IPS-15b (cell line): ENCODE measurements around the gene TNC.

Experiments
- H3K27me3 ChIP-seq: one replicate; pipeline ENCODE4 v1.6.1; 2013; ENCODE audit warnings: low read length; ENCODE audit not compliant: control insufficient read depth, insufficient read depth
- H3K36me3 ChIP-seq: one replicate; pipeline ENCODE4 v1.6.1; 2013; ENCODE audit warnings: low read length; ENCODE audit not compliant: control insufficient read depth, insufficient read depth
- H3K4me1 ChIP-seq: one replicate; pipeline ENCODE4 v1.6.1; 2013; ENCODE audit warnings: mild to moderate bottlenecking, low read length; ENCODE audit not compliant: control insufficient read depth, insufficient read depth
- H3K4me3 ChIP-seq: one replicate; pipeline ENCODE4 v1.5.1; 2013; ENCODE audit warnings: low read depth, low read length
- H3K9ac ChIP-seq: one replicate; pipeline ENCODE4 v1.6.1; 2013; ENCODE audit warnings: low read depth, mild to moderate bottlenecking, low read length
- H3K9me3 ChIP-seq: one replicate; pipeline ENCODE4 v1.6.1; 2013; ENCODE audit warnings: mild to moderate bottlenecking, low read length; ENCODE audit not compliant: control insufficient read depth, insufficient read depth

TNC gene

DNA sequence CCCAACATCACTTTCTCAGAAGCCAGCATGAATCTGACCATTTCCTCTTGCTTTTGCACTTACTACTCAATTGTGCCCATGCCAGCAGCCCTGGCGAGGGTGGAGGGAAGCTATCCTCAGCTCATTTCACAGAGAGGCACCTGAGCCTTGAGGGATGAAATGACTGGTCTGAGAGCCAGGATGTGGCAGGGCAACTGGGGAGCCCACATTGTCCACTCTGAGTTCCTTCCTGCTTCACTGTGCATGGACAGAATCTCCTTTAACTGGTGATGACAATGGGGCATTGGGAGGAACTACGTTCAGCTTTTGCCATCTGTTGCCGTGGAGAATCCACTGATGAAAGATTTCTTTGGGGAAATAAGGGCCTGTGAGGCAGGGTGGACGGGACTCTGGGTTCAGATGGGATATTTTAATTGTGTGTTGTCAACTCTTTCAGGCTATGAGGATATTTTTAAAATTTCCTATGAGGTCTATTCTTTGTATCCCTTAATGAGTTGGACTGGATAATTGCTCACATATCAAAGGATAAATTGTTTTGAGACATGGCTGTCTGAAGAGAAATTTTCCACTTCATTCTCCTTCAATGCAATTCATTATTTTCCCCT, 78.3 kb downstream of the TNC start:
- H3K36me3 ChIP-seq, result no peaks in the 10 kb centered on the region
- H3K9ac ChIP-seq, result no peak overlapping the region
- H3K27me3 ChIP-seq, result no peaks in the 10 kb centered on the region
- no peaks in the 10 kb centered on the region for H3K4me1 ChIP-seq
- H3K4me3 ChIP-seq, result no peak overlapping the region
- no peaks in the 10 kb centered on the region for H3K9me3 ChIP-seq

DNA sequence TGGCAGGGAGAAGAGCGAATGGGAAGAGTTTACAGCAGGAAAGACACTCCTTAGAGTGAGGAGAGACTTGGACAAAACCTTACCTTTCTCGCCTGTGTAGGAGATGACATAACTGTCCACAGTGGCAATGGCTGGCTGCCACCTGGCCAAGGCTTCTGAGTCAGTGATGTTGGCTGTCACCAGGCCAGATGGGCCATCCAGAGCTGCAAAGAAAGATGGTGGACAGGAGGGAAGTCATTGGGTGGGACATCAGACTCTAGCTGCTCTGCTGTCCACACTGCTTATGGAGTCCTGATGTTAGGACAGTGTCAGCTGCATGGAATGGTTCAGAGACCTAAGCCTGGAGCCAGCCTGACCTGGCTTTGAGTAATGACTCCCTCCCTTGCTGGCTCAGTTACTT, 79.8 kb downstream of the TNC start:
- no peaks in the 10 kb centered on the region for H3K27me3 ChIP-seq
- no peak overlapping the region for H3K4me3 ChIP-seq
- no peaks in the 10 kb centered on the region for H3K36me3 ChIP-seq
- no peaks in the 10 kb centered on the region for H3K9me3 ChIP-seq
- H3K9ac ChIP-seq, result no peak overlapping the region
- H3K4me1 ChIP-seq, result no peaks in the 10 kb centered on the region

DNA sequence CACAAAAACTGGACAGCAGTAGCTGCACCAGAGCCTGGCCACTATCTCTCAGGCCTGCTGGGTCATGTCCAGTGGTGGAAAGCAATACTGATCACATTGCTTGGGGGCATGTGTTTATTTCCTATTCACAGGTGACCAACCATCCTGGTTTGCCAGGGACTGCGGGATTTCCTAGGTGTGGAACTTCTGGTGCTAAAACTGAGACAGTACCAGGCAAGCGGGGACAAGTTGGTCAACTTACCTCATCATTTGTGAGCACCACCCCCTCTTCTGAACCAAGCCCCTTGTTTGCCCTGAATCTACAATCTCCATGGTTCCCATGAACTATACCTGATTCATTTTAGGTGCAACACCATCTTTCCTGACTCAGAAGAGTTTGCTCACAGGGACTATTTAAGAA, 81.3 kb downstream of the TNC start:
- H3K9ac ChIP-seq, result no peak overlapping the region
- H3K9me3 ChIP-seq, result no peaks in the 10 kb centered on the region
- no peaks in the 10 kb centered on the region for H3K36me3 ChIP-seq
- H3K4me3 ChIP-seq, result no peak overlapping the region
- H3K4me1 ChIP-seq, result no peaks in the 10 kb centered on the region
- no peaks in the 10 kb centered on the region for H3K27me3 ChIP-seq

DNA sequence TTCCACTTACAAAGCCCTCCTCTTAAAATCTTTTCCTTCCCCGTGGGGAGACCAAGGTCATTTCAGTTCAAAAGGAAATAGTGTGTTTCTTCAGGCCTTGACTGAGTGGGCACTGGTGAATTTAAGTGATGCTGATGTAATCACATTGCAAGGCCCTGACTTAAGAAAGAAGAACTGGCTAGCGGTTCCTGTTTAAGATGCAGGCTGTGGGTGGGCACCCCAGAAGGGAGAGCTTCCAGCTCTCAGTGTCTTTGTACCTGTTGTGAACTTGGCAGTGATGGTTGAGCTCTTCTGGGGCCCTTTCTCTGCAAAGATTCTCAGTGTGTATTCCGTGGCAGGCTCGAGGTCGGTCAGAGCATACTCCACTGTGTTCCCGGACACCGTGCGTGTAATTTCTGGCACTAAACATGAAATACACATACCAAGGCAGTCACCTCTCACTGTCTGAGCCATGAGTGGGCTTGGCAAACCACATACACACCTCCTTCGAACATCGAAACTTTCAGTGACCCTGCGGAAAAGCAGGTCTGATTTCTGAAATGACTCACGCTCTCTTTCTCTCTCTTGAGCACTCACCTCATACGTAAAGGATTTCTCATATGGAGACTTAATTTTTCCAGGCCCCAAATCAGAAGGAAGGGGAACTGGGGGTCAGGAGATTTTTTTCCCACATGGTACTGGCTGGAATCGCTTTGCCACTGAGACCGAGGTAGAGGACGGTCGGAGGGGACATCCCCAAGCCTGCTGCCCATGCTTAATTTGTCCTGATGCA, 81.9 kb downstream of the TNC start:
- no peaks in the 10 kb centered on the region for H3K9me3 ChIP-seq
- no peak overlapping the region for H3K4me3 ChIP-seq
- H3K27me3 ChIP-seq, result no peaks in the 10 kb centered on the region
- no peaks in the 10 kb centered on the region for H3K4me1 ChIP-seq
- H3K9ac ChIP-seq, result no peak overlapping the region
- H3K36me3 ChIP-seq, result no peaks in the 10 kb centered on the region

DNA sequence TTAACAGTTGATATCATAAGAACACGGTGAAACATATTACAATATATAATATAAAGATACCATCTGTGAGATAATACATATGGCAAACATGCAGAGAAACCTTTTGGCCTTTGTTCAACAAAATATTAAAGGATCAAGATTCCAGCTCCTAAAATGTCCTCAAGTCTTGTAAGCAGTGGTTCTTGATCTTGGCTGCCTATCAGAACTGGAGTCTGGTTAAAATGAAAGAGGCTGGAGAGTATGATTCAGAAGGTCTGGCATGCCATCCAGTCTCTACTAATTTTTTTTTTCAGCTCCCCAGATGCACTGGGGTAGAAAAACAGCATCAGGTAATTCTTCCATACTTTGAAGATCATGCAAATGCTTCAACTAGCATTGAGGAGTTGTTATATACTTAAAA, 83.2 kb downstream of the TNC start:
- H3K36me3 ChIP-seq, result no peaks in the 10 kb centered on the region

DNA sequence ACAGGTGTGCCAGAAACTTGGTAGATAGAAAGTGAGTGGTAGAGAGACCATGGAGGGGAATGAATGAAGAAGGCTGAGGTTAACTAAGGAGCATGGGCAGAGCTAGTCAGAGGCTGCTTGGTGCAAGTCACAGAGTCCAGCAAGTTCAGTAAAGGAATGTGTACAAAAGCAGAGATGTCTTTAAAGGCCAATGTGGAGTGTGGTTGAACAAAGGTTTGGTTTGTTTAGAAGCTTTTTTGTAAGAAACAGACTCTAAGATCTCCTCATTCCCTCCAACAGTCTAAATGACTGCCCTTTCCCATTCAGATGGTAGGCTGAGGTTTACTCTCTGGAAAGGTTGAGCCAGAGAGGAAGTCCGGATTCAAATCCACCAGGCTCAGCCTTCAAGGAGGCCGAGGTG, 84.2 kb downstream of the TNC start:
- Histone ChIP-seq H3K36me3 (no peaks in the 10 kb centered on the region), H3K9ac (no peak overlapping the region)

More for the DNA sequence above, 83.2 kb downstream of the TNC start:
- Histone ChIP-seq H3K4me3 (no peak overlapping the region), H3K27me3 (no peaks in the 10 kb centered on the region), H3K9me3 (no peaks in the 10 kb centered on the region), H3K4me1 (no peaks in the 10 kb centered on the region), H3K9ac (no peak overlapping the region)

DNA sequence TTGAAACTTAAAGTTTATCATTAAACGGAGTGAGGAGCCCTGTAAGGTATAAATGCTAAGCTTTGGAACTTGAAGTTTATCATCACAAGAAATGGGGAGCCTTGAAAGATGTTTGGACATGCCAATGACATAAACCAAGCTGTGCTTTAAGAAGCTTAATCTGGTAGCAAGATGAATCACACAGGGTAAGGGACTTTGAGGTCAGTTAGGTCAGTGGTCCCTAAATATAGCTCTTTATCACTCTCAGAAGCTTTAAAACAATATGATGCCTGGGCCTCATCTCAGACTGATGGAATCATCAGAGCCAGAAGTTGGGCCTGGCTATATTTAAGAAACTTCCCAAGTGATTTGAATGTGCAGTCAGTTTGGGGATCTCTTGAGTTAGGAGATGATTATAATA, 85.7 kb downstream of the TNC start:
- H3K9me3 ChIP-seq, result no peaks in the 10 kb centered on the region
- no peak overlapping the region for H3K4me3 ChIP-seq
- H3K4me1 ChIP-seq, result no peaks in the 10 kb centered on the region
- no peak overlapping the region for H3K9ac ChIP-seq
- H3K27me3 ChIP-seq, result no peaks in the 10 kb centered on the region
- no peaks in the 10 kb centered on the region for H3K36me3 ChIP-seq

More for the DNA sequence above, 84.2 kb downstream of the TNC start:
- no peaks in the 10 kb centered on the region for H3K27me3 ChIP-seq
- no peaks in the 10 kb centered on the region for H3K9me3 ChIP-seq
- H3K4me3 ChIP-seq, result no peak overlapping the region
- H3K4me1 ChIP-seq, result no peaks in the 10 kb centered on the region

DNA sequence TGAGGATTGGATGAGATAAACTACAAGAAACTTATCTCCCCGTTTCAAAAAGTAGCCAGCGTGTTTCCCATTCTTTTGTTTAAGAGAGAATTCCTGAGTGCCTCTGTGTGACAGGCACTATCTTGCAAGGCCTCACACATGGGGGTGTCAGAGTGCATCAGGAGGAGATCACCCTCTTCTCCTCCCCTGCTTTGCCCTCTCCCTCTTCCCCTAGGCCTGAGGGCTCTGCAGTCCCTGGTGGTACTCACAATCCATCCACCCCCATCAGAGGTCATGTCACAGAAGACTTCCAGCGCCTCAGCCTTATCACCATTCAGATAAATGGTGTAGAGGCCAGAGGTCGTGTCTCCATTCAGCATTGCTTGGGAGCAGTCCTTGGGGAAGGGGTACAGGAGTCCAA, 88.0 kb downstream of the TNC start:
- Histone ChIP-seq H3K9me3 (no peaks in the 10 kb centered on the region), H3K27me3 (no peaks in the 10 kb centered on the region), H3K36me3 (no peaks in the 10 kb centered on the region), H3K4me3 (no peak overlapping the region), H3K9ac (no peak overlapping the region), H3K4me1 (no peaks in the 10 kb centered on the region)

DNA sequence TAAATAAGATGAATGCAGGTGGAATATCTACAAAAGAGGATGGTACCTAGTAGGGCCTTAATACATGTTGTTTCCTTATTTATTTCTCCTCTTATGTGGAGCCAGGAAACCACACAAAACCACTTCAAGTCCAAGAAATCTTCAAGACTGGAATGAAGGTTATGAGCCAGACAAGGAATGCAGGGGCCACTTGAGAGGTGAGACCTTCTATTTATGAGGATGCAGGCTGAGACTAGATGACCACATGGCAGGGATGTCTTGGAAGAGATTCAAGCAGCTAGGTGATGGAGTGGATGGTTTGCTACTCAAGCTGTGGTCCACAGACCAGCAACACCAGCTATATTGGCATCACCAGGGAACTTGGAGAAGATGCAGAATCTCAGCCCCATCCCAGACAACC, 92.2 kb downstream of the TNC start:
- Histone ChIP-seq H3K27me3 (no peaks in the 10 kb centered on the region), H3K4me3 (no peak overlapping the region), H3K9me3 (no peaks in the 10 kb centered on the region), H3K4me1 (no peaks in the 10 kb centered on the region), H3K9ac (no peak overlapping the region), H3K36me3 (no peaks in the 10 kb centered on the region)

DNA sequence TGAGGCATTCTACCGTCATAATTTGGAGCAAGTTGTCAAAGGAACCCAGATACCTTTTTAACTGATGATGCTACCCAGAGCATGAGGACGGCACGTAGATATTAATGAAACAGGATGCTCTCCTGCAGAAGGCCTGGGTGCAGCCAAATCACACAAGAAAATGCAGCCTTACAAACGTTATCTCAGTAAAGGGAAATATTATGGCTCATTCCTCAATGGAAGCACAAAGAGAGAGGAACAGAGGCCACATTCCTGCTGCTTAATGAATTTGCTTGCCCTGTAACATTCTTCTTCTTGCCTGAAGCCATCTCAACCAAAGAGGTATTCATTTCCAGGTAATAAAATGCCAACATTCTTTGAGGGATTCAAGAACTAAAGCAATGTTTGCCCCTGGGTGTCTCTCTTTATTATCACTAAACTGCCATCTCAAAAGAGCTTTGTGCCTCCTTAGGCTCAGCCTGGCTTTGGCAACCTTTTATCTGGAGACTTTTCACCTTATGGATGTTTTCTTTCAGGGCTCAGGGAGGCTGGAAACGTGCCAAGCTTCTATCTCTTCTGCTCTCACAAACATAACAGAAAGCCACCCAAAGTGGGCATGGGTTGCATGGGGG, 92.9 kb downstream of the TNC start:
- no peaks in the 10 kb centered on the region for H3K27me3 ChIP-seq
- H3K4me3 ChIP-seq, result no peak overlapping the region
- H3K36me3 ChIP-seq, result no peaks in the 10 kb centered on the region
- no peaks in the 10 kb centered on the region for H3K9me3 ChIP-seq
- H3K9ac ChIP-seq, result no peak overlapping the region
- H3K4me1 ChIP-seq, result no peaks in the 10 kb centered on the region

DNA sequence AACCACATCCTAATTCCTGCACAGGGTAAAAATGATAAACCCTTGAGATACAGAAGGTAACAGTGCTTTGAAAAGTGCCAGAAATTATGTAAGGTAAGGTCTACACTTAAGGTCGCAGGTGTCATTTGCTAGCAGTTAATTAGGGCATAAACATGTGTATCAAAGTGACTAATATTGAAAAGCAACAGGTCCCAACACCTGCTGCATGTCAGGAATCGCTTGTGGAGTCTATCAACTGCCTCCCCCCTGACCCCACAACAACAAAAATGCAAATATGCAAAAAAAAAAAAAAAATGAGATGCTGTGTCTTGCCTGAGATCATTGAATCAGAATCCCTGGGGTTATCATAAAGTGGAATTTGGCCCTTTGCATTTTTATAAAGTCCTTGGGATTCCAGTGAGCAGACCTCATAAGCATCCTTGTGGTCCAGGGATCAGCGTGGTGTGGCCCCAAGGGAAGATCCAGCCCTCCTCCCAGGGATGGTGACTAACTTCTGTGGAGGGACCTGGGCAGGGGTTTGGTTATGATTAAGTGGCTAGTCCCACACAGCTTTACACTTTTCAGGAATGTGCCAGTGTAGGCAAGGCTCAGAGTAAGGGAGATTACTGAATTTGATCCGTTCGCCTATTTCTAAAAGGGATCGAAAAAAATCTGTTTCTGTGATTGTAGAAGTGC, 95.1 kb downstream of the TNC start:
- Histone ChIP-seq H3K36me3 (no peaks in the 10 kb centered on the region), H3K4me1 (no peaks in the 10 kb centered on the region), H3K4me3 (no peak overlapping the region), H3K9me3 (no peaks in the 10 kb centered on the region), H3K27me3 (no peaks in the 10 kb centered on the region), H3K9ac (no peak overlapping the region)
